Neural crest cell (in vitro differentiated cells): ENCODE measurements around the gene LRMDA. TPM values are rescaled to one million over a fixed set of nuclear protein-coding genes. Genes with fewer than 3 reads are reported as not detected.

Experiments used
- DNase-seq: peaks from one replicate; pipeline ENCODE4 v3.0.0; 2021; ENCODE audit warnings: low read depth, mixed read lengths, low spot score
- H3K27ac Mint-ChIP-seq: one replicate; pipeline ENCODE4 v1.8.0; 2021; ENCODE audit warnings: mild to moderate bottlenecking, mixed read lengths; ENCODE audit not compliant: unreplicated experiment
- H3K27me3 Mint-ChIP-seq: 2 replicates; pipeline ENCODE4 v1.8.0; 2021; ENCODE audit warnings: low read depth, mild to moderate bottlenecking, mixed read lengths
- H3K36me3 Mint-ChIP-seq: 2 replicates; pipeline ENCODE4 v1.8.0; 2021; ENCODE audit warnings: low read depth, mild to moderate bottlenecking, mixed read lengths
- H3K4me1 Mint-ChIP-seq: 2 replicates; pipeline ENCODE4 v1.8.0; 2021; ENCODE audit warnings: mixed read lengths
- H3K4me3 Mint-ChIP-seq: one replicate; pipeline ENCODE4 v1.8.0; 2021; ENCODE audit warnings: mild to moderate bottlenecking, mixed read lengths
- H3K9me3 Mint-ChIP-seq: 2 replicates; pipeline ENCODE4 v1.8.0; 2021; ENCODE audit warnings: mixed read lengths
- total RNA-seq: library from RNA; stranded (reverse); gene quantifications from 2 replicates; pipeline ENCODE4 v1.2.1, GENCODE V29; 2021
- TF ChIP-seq, protein P1 (sequence below): fragments of 200-600 bp; sonication (generic); conservative IDR thresholded peaks from 2 replicates; pipeline ENCODE4 v1.5.0; 2021; ENCODE audit warnings: antibody characterized with exemption, mild to moderate bottlenecking

Gene LRMDA
- total RNA-seq, 1 donor from 2014 or later = 3.1 TPM

DNA sequence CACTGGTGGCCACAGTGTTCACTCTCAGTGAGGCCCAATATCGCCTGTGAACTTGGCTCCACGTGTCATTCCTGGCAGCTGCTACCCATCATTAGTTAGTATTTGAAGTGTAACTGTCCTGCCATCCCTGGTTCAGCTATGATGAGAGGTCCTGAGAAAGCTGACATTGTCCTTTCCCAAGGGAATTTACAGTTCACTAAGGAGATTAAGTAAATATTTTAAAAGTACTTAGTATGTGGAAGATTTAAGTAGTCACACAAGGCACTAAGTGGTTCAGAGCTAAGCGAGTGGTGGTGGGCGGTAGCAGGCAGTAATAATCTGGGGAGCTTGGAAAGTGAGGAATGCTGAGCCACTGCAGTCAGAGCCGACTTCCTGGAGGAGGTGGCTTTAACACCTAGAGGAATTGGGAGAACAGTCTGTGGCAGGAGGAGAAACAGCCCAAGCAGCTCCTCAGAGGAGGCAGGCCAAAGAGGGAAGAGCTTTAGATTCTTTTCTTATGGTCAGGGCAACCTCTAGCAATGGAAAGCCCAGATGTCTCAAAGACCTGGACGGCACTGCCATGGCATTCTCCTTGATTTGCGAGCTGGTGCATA, 519.7 kb downstream of the LRMDA start:
- TF ChIP-seq, protein P1, sequence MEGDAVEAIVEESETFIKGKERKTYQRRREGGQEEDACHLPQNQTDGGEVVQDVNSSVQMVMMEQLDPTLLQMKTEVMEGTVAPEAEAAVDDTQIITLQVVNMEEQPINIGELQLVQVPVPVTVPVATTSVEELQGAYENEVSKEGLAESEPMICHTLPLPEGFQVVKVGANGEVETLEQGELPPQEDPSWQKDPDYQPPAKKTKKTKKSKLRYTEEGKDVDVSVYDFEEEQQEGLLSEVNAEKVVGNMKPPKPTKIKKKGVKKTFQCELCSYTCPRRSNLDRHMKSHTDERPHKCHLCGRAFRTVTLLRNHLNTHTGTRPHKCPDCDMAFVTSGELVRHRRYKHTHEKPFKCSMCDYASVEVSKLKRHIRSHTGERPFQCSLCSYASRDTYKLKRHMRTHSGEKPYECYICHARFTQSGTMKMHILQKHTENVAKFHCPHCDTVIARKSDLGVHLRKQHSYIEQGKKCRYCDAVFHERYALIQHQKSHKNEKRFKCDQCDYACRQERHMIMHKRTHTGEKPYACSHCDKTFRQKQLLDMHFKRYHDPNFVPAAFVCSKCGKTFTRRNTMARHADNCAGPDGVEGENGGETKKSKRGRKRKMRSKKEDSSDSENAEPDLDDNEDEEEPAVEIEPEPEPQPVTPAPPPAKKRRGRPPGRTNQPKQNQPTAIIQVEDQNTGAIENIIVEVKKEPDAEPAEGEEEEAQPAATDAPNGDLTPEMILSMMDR = no peak
- Mint-ChIP-seq H3K4me1 (peaks cover 7% of the 10 kb centered on the region), H3K27ac (no peak overlapping the region), H3K9me3 (peaks cover 4% of the 10 kb centered on the region), H3K36me3 (no peaks in the 10 kb centered on the region), H3K4me3 (no peak overlapping the region), H3K27me3 (no peaks in the 10 kb centered on the region)
- DNase-seq = no peak

- TF ChIP-seq, protein P1 = no peak
- Mint-ChIP-seq H3K9me3 (peaks cover 4% of the 10 kb centered on the region), H3K27me3 (no peaks in the 10 kb centered on the region), H3K4me3 (no peak overlapping the region), H3K27ac (no peak overlapping the region), H3K4me1 (peaks cover 10% of the 10 kb centered on the region), H3K36me3 (no peaks in the 10 kb centered on the region)
- no peak for DNase-seq
Measured at GRCh38 chr10:75951627-75952026, 520.2 kb downstream of the LRMDA start.

GRCh38 chr10:75952093-75952492, 520.7 kb downstream of the LRMDA start:
- H3K27me3 Mint-ChIP-seq = no peaks in the 10 kb centered on the region
- no peak overlapping the region for H3K27ac Mint-ChIP-seq
- no peaks in the 10 kb centered on the region for H3K36me3 Mint-ChIP-seq
- TF ChIP-seq, protein P1 = no peak
- no peak overlapping the region for H3K4me3 Mint-ChIP-seq
- H3K4me1 Mint-ChIP-seq = peaks cover 11% of the 10 kb centered on the region
- DNase-seq = no peak
- peaks cover 4% of the 10 kb centered on the region for H3K9me3 Mint-ChIP-seq

DNA sequence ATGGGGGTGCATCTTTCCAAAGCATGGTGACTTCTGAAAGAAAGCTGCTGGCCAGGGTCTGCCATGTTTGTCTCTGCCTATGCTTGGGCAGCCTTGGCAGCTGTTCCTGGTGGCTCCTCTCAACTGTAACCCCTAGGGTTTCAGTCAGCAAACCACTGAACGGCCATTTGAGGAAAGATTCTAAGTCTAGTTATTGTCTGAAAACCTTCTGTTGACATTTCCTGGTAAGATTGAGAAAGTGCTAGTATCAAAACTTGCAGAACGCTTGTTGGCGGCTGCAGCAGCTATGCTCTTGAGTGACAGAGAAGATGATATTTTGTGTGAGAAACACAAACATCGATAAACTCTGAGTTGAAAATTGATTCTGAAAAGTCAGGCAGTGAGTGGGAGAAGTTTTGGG, 523.1 kb downstream of the LRMDA start:
- DNase-seq = no peak
- TF ChIP-seq, protein P1 = no peak
- Mint-ChIP-seq H3K27me3 (no peaks in the 10 kb centered on the region), H3K4me1 (peaks cover 19% of the 10 kb centered on the region), H3K4me3 (no peak overlapping the region), H3K9me3 (peaks cover 4% of the 10 kb centered on the region), H3K27ac (no peak overlapping the region), H3K36me3 (no peaks in the 10 kb centered on the region)

DNA sequence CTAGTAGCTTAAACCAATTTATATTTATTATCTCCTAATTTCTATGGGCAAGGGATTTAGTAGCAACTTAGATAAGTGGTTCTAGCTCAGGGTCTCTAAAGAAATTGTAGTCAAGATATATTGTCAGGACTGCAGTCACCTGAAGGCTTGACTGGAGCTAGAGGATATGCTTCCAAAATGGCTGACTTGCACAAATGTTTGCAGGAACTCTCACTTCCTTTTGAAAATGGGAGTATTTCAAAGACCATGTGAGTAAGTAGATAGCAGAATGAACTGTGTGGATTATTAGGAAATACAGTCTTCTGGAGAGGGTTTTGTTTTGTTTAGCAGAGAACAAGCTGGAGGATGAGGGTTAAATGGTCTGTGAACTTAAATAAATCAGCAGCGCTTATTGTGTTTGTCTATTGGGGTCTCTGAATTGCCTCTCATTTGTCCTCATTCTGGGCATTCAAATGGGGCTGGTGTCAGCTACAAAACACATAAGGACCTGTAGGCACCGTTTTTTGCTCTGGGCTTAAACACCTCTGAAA, 524.6 kb downstream of the LRMDA start:
- H3K27ac Mint-ChIP-seq = no peak overlapping the region
- TF ChIP-seq, protein P1 = no peak
- no peak for DNase-seq
- no peaks in the 10 kb centered on the region for H3K9me3 Mint-ChIP-seq
- H3K4me1 Mint-ChIP-seq = peaks cover 19% of the 10 kb centered on the region
- H3K4me3 Mint-ChIP-seq = no peak overlapping the region
- no peaks in the 10 kb centered on the region for H3K36me3 Mint-ChIP-seq
- no peaks in the 10 kb centered on the region for H3K27me3 Mint-ChIP-seq
